ENCODE results near the gene RNPEP. TPM values are rescaled to one million over a fixed set of nuclear protein-coding genes. Genes with fewer than 3 reads are reported as not detected.

Gene RNPEP
- total and polyA plus RNA-seq, 2 of the 13 experiments (the other 11 are each of a cell fraction or from before 2014, with no cell fraction given): 20.6 to 38.4 TPM

DNA sequence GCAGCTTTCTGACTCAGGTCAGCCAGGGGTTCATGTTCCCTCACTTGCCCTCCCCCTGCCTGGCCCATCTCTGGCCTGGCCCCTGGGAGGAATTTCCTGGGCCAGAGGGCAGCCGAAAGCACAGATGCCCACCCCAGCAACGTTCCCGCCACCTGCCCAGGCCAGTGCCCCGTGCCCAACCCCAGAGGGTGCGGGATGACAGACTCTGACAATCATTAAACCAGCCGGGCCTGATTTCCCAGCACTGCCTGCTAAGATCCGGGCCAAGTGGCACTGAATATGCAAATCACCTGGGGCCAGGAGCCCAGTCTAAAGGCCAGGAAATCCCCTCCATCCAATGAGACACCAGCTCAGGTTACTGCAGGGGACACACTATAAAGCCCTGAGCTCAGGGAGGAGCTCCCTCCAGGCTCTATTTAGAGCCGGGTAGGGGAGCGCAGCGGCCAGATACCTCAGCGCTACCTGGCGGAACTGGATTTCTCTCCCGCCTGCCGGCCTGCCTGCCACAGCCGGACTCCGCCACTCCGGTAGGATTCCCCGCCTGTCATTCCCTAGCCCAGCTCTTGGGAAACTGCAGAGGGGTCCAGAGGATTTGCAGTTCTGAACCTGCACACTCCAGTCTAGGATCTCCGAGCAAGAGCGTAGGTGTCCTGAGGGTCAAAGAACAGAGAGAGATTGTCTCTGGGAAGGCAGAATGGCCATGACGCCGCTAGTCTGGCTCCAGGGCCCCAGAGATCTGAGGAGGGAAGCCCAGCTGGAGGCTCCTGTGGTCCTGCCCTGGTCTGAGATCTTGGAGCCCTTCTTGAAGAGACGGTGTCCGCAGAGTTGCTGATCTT lies 27.9 kb downstream of the RNPEP start, which contains the start of gene ELF3 (continued):
- TF ChIP-seq HMGXB3 (CRISPR knock-in tag; IDR thresholded peaks at IDR 0.05; ENCODE audit: borderline replicate concordance) (no peak), ZNF816 (CRISPR knock-in tag; IDR thresholded peaks at IDR 0.05; ENCODE audit: borderline replicate concordance) (no peak), ZNF691 (CRISPR knock-in tag; IDR thresholded peaks at IDR 0.05; ENCODE audit: borderline replicate concordance, low read depth) (no peak), WIZ (CRISPR knock-in tag; IDR thresholded peaks at IDR 0.05) (no peak), SKIL (CRISPR knock-in tag; IDR thresholded peaks at IDR 0.05; ENCODE audit: borderline replicate concordance) (no peak), ZNF263 (CRISPR knock-in tag; IDR thresholded peaks at IDR 0.05) (peak; percentile 74), GFI1 (CRISPR knock-in tag; IDR thresholded peaks at IDR 0.05; ENCODE audit: borderline replicate concordance) (peak; percentile 85), ATAD3A (CRISPR knock-in tag; IDR thresholded peaks at IDR 0.05) (no peak), MAFG (CRISPR knock-in tag; IDR thresholded peaks at IDR 0.05) (no peak), TCF7L2 (IDR thresholded peaks at IDR 0.05; ENCODE audit: low read depth, low read length) (no peak), ZSCAN30 (CRISPR knock-in tag; IDR thresholded peaks at IDR 0.05) (no peak), FOXJ3 (CRISPR knock-in tag; IDR thresholded peaks at IDR 0.05; ENCODE audit: borderline replicate concordance) (no peak), ZNF710 (CRISPR knock-in tag; IDR thresholded peaks at IDR 0.05; ENCODE audit: borderline replicate concordance) (peak; percentile 44; the same call in 1 of the 2 replicates), ZNF549 (CRISPR knock-in tag; IDR thresholded peaks at IDR 0.05) (no peak)
- TF ChIP-seq, protein P1, sequence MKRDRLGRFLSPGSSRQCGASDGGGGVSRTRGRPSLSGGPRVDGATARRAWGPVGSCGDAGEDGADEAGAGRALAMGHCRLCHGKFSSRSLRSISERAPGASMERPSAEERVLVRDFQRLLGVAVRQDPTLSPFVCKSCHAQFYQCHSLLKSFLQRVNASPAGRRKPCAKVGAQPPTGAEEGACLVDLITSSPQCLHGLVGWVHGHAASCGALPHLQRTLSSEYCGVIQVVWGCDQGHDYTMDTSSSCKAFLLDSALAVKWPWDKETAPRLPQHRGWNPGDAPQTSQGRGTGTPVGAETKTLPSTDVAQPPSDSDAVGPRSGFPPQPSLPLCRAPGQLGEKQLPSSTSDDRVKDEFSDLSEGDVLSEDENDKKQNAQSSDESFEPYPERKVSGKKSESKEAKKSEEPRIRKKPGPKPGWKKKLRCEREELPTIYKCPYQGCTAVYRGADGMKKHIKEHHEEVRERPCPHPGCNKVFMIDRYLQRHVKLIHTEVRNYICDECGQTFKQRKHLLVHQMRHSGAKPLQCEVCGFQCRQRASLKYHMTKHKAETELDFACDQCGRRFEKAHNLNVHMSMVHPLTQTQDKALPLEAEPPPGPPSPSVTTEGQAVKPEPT (CRISPR knock-in tag; IDR thresholded peaks at IDR 0.05; ENCODE audit: low read depth): peak; percentile 29; the same call in 1 of the 2 replicates
- TF ChIP-seq, protein P2, sequence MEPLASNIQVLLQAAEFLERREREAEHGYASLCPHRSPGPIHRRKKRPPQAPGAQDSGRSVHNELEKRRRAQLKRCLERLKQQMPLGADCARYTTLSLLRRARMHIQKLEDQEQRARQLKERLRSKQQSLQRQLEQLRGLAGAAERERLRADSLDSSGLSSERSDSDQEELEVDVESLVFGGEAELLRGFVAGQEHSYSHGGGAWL (CRISPR knock-in tag; IDR thresholded peaks at IDR 0.05): peak; percentile 38; the same call in 1 of the 2 replicates

Measured in HepG2 (cell line).